HT-29 (cell line): ENCODE data around the gene TAF1B. TPM values are rescaled to one million over a fixed set of nuclear protein-coding genes. Genes with fewer than 3 reads are reported as not detected.

ENCODE experiments used
- DNase-seq: peaks from one replicate; pipeline ENCODE4 v3.0.0-alpha.2; 2015; ENCODE audit warnings: low spot score
- total RNA-seq: library from RNA; depleted of rRNA; stranded (reverse); fragments of >200 nt; shearing (Covaris generic); gene quantifications from 2 replicates; pipeline ENCODE4 v1.2.3, GENCODE V29; 2014; rRNA removed

TAF1B gene
- total RNA-seq, 1 experiment from 2014 or later: 7.7 TPM

- DNase-seq: no peak
Observed at GRCh38 chr2:9983401-9984216, 140.3 kb downstream of the TAF1B start.

Other genes starting within 250 kb of the TAF1B start
- gene YWHAQ, start 212.5 kb upstream of the TAF1B start, total RNA-seq: 294 and 342 TPM in 2 replicates
- gene GRHL1, start 108.2 kb downstream of the TAF1B start, total RNA-seq: 5.5 and 8.7 TPM in 2 replicates
- gene KLF11, start 200.1 kb downstream of the TAF1B start, total RNA-seq: 8.5 and 13.8 TPM in 2 replicates
- not detected in 2 replicates for gene CYS1, start 236.9 kb downstream of the TAF1B start, total RNA-seq